H1 (cell line): ENCODE measurements around the gene SPDYE6. TPM values are rescaled to one million over a fixed set of nuclear protein-coding genes. Genes with fewer than 3 reads are reported as not detected.

ENCODE experiments used
- CTCF ChIA-PET: fragments of 300-600 bp; sonication (Branson Sonifier 250); formaldehyde crosslinking; loops from one replicate; lab custom pipeline; 2021; ENCODE audit not compliant: partially characterized antibody; lab: Charles Lee
- POLR2A ChIA-PET: fragments of 300-600 bp; sonication (Branson Sonifier 250); formaldehyde crosslinking; loops from one replicate; lab custom pipeline; 2021; ENCODE audit warnings: inconsistent platforms; ENCODE audit not compliant: partially characterized antibody; lab: Charles Lee
- DNase-seq, 2 experiments: peaks; one replicate each; pipeline versions ENCODE4 v3.0.0 to v3.0.0-alpha.2; 2010 to 2022; ENCODE audit warnings: low spot score in 2 of 2, low read depth in 1 of 2, mixed read lengths in 1 of 2
- FAIRE-seq: peaks from 2 replicates; lab custom pipeline; 2011; peaks lifted over from hg19 to GRCh38; lab: Jason Lieb, UNC
- H2AFZ ChIP-seq: 2 replicates; pipeline ENCODE4 v1.8.1; 2012; ENCODE audit warnings: low read length, inconsistent platforms
- H2AK5ac ChIP-seq: 2 replicates; pipeline ENCODE4 v1.6.1; 2013; ENCODE audit warnings: low read depth, low read length
- H2BK120ac ChIP-seq: replicated peaks from 2 replicates; pipeline ENCODE3; 2013; ENCODE audit warnings: low read depth, low read length, inconsistent platforms
- H2BK12ac ChIP-seq: 2 replicates; pipeline ENCODE4 v1.6.1; 2013; ENCODE audit warnings: low read depth, low read length
- H2BK15ac ChIP-seq: 2 replicates; pipeline ENCODE4 v1.6.1; 2013; ENCODE audit warnings: low read length
- H2BK20ac ChIP-seq: 2 replicates; pipeline ENCODE4 v1.6.1; 2013; ENCODE audit warnings: low read length
- H2BK5ac ChIP-seq: 2 replicates; pipeline ENCODE4 v1.6.1; 2013; ENCODE audit warnings: low read depth, low read length
- H3K14ac ChIP-seq: 2 replicates; pipeline ENCODE4 v1.6.1; 2013; ENCODE audit warnings: inconsistent platforms; ENCODE audit not compliant: insufficient read length
- H3K18ac ChIP-seq: 2 replicates; pipeline ENCODE4 v1.6.1; 2013; ENCODE audit warnings: low read length; ENCODE audit errors: extremely low read depth
- H3K23ac ChIP-seq: 2 replicates; pipeline ENCODE4 v1.6.1; 2013; ENCODE audit warnings: inconsistent platforms; ENCODE audit not compliant: insufficient read length
- H3K23me2 ChIP-seq: 2 replicates; pipeline ENCODE4 v1.6.1; 2013; ENCODE audit warnings: low read depth, low read length
- H3K27ac ChIP-seq: 2 replicates; pipeline ENCODE4 v1.6.1; 2011; ENCODE audit warnings: low read depth, low read length, inconsistent platforms
- H3K27me3 ChIP-seq, 4 experiments: replicated peaks in 1 of 4; 1 replicate in 1 of 4; 2 replicates in 3 of 4; pipeline versions ENCODE4 v1.6.1 to v1.8.1; 2011 to 2013; ENCODE audit warnings: low read length in 3 of 4, mild to moderate bottlenecking in 3 of 4, inconsistent platforms in 2 of 4, mixed read lengths in 2 of 4, moderate library complexity in 1 of 4; ENCODE audit not compliant: control insufficient read depth in 3 of 4, insufficient read depth in 3 of 4; ENCODE audit errors: extremely low read depth in 1 of 4
- H3K36me3 ChIP-seq, 4 experiments: 2 replicates each; pipeline versions ENCODE4 v1.6.1 to v1.8.1; 2011 to 2013; ENCODE audit warnings: mild to moderate bottlenecking in 4 of 4, low read length in 3 of 4, moderate library complexity in 2 of 4, control low read depth in 1 of 4, inconsistent platforms in 1 of 4; ENCODE audit not compliant: insufficient read depth in 4 of 4, control insufficient read depth in 2 of 4
- H3K4ac ChIP-seq: replicated peaks from 2 replicates; pipeline ENCODE3; 2013; ENCODE audit warnings: low read length, low read depth, mixed read lengths, inconsistent platforms; ENCODE audit not compliant: insufficient read length
- H3K4me1 ChIP-seq, 4 experiments: replicated peaks in 1 of 4; 1 replicate in 1 of 4; 2 replicates in 3 of 4; pipeline versions ENCODE4 v1.6.1 to v1.8.1; 2011 to 2013; ENCODE audit warnings: low read length in 3 of 4, inconsistent platforms in 2 of 4, mixed read lengths in 1 of 4; ENCODE audit not compliant: insufficient read depth in 4 of 4, control insufficient read depth in 3 of 4
- H3K4me2 ChIP-seq, 2 experiments: 2 replicates each; pipeline versions ENCODE4 v1.6.1 to v1.8.1; 2011 to 2013; ENCODE audit warnings: low read depth in 2 of 2, low read length in 2 of 2, control low read depth in 1 of 2, inconsistent platforms in 1 of 2, mild to moderate bottlenecking in 1 of 2; ENCODE audit not compliant: insufficient read depth in 1 of 2
- H3K4me3 ChIP-seq, 4 experiments: fragments of 200-600, 300-600 bp in 1 of 4; sonication (generic), shearing (Covaris generic), sonication (Bioruptor Twin) in 1 of 4; 2 replicates each; pipeline versions ENCODE4 v1.5.1 to v1.8.1; 2011 to 2016; ENCODE audit warnings: low read length in 4 of 4, low read depth in 3 of 4, control low read depth in 2 of 4, inconsistent platforms in 2 of 4, mild to moderate bottlenecking in 2 of 4, mixed read lengths in 1 of 4, moderate library complexity in 1 of 4; ENCODE audit not compliant: insufficient read depth in 2 of 4; ENCODE audit errors: extremely low read depth in 1 of 4
- H3K56ac ChIP-seq: replicated peaks from 2 replicates; pipeline ENCODE3; 2013; ENCODE audit warnings: low read depth, mild to moderate bottlenecking, mixed read lengths, low read length, inconsistent platforms; ENCODE audit not compliant: insufficient read length
- H3K79me1 ChIP-seq: 2 replicates; pipeline ENCODE4 v1.6.1; 2013; ENCODE audit warnings: low read depth, low read length, control low read depth
- H3K79me2 ChIP-seq, 2 experiments: 2 replicates each; pipeline versions ENCODE4 v1.6.1 to v1.8.1; 2012 to 2013; ENCODE audit warnings: low read length in 2 of 2, mild to moderate bottlenecking in 2 of 2, inconsistent platforms in 1 of 2; ENCODE audit not compliant: insufficient read depth in 2 of 2, control insufficient read depth in 1 of 2
- H3K9ac ChIP-seq, 4 experiments: replicated peaks in 1 of 4; 1 replicate in 1 of 4; 2 replicates in 3 of 4; pipeline versions ENCODE4 v1.6.1 to v1.8.1; 2011 to 2013; ENCODE audit warnings: low read depth in 3 of 4, low read length in 3 of 4, control low read depth in 2 of 4, mild to moderate bottlenecking in 2 of 4, moderate library complexity in 2 of 4, inconsistent platforms in 1 of 4; ENCODE audit errors: extremely low read depth in 1 of 4
- H3K9me3 ChIP-seq, 2 experiments: 2 replicates each; pipeline versions ENCODE4 v1.6.1 to v1.8.1; 2012 to 2013; ENCODE audit warnings: mild to moderate bottlenecking in 2 of 2, moderate library complexity in 2 of 2, control low read depth in 1 of 2, inconsistent platforms in 1 of 2, low read depth in 1 of 2, low read length in 1 of 2, mixed read lengths in 1 of 2; ENCODE audit not compliant: insufficient read depth in 2 of 2
- H4K20me1 ChIP-seq, 2 experiments: replicated peaks in 1 of 2; 2 replicates each; pipeline versions ENCODE3 to v1.8.1; 2011 to 2013; ENCODE audit warnings: inconsistent platforms in 2 of 2, low read length in 2 of 2, mild to moderate bottlenecking in 1 of 2; ENCODE audit not compliant: insufficient read depth in 2 of 2, control insufficient read depth in 1 of 2
- H4K5ac ChIP-seq: 2 replicates; pipeline ENCODE4 v1.6.1; 2013; ENCODE audit warnings: low read length, low read depth, mixed read lengths, inconsistent platforms; ENCODE audit not compliant: insufficient read length
- H4K8ac ChIP-seq: 2 replicates; pipeline ENCODE4 v1.8.0; 2013; ENCODE audit warnings: mild to moderate bottlenecking, moderate library complexity, low read length, inconsistent platforms; ENCODE audit not compliant: insufficient read depth; ENCODE audit errors: extremely low read depth
- H4K91ac ChIP-seq: replicated peaks from 2 replicates; pipeline ENCODE3; 2013; ENCODE audit warnings: low read length, mixed read lengths, inconsistent platforms; ENCODE audit not compliant: insufficient read length
- CHD2 ChIP-seq: IDR thresholded peaks from 2 replicates; pipeline ENCODE4 v1.6.1; 2012; ENCODE audit warnings: low read length, improper control_type of control experiment
- HDAC2 ChIP-seq, 2 experiments: fragments of 300-600 bp in 1 of 2; sonication (generic) in 1 of 2; IDR thresholded peaks; 2 replicates each; pipeline ENCODE4 v1.6.1; 2011 to 2012; ENCODE audit warnings: low read depth in 2 of 2, low read length in 2 of 2, mild to moderate bottlenecking in 2 of 2, moderate library complexity in 2 of 2, borderline replicate concordance in 1 of 2, inconsistent platforms in 1 of 2
- YY1 ChIP-seq: IDR thresholded peaks from 2 replicates; pipeline ENCODE4 v1.6.1; 2011; ENCODE audit warnings: low read depth, mild to moderate bottlenecking, low read length
- WGBS, 2 experiments: shearing (Covaris generic) in 1 of 2; methylation state at CpG; one replicate each; pipeline versions ENCODE4 v1.1.6 to v1.1.7; 2013 to 2015; ENCODE audit warnings: low lambda C conversion rate in 2 of 2, mixed read lengths in 2 of 2, inconsistent platforms in 1 of 2, low coverage in 1 of 2, missing lambda C conversion rate in 1 of 2; ENCODE audit not compliant: insufficient replicate concordance in 2 of 2, insufficient coverage in 1 of 2, insufficient read length in 1 of 2; ENCODE audit errors: extremely low coverage in 1 of 2, missing lambda C conversion rate in 1 of 2; 5-methylcytosine and 5-hydroxymethylcytosine counted together
- polyA plus RNA-seq, 7 experiments: library from polyadenylated mRNA; depleted of rRNA in 3 of 7; stranded (reverse) in 5 of 7; unstranded in 2 of 7; fragments of >200 nt in 5 of 7; fragments of 200-250 nt in 2 of 7; gene quantifications; 1 replicate in 5 of 7; 2 replicates in 1 of 7; 4 replicates in 1 of 7; pipeline versions ENCODE4 v1.2.1 to v1.2.3, GENCODE V29; 2011 to 2013; ENCODE audit warnings: missing spikeins in 2 of 7, mixed read lengths in 2 of 7
- total RNA-seq: library from RNA; stranded (reverse); fragmentation: NEBNext Ultra II Directional; extraction: Animal tissue kit (Norgen Biotek cat#: 25700); gene quantifications from 2 replicates; pipeline ENCODE4 v1.2.1, GENCODE V29; 2021

The SPDYE6 gene
- total and polyA plus RNA-seq, 2 of the 8 experiments (the other 6 are each of a cell fraction or from before 2014, with no cell fraction given) = not detected

DNA sequence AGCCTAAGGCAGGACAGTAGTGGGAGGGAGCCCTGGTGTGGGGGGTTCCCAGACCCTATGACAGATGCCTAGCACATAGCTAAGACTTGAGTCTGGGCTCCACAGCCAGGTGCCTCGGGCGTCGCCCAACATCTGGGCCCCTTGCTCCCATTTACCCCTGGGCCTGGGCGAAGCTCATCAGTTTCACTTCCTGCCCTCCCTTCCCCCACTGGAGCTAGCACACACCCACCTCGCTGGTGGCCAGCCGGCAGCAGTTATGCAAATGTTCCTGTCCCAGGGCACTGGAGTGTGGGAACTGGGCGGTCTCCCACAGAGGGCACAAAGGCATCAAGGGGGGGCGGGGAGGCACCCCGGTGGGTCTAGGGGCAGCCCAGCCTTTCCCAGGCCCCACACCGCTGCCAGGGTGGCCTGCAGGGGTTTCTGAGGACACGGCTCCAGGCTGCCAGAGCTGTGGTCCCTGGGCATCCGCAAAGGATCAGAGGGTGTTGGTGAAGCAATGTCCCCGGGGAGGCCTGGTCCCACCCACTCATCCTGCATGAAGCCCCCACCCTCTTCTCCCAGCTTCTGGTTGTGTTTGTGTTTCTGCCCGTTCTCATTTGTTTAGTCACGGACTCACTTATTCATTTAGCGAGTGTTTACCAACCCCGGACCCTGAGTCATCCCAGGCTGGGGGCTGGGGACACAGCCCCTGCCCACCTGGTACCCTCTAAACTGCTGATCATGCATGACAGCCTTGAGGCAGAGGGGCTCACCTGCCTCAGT, 49.1 kb downstream of the SPDYE6 start:
- FAIRE-seq = no peak
- Histone ChIP-seq H3K79me2 (no peaks in the 10 kb centered on the region; a peak in 1 of 4 replicates), H3K4me1 (peaks cover 5 to 13% (median 9%) of the 10 kb centered on the region in 4 experiments), H2AFZ (no peak overlapping the region), H3K18ac (no peak overlapping the region), H4K8ac (no peak overlapping the region), H3K14ac (no peak overlapping the region), H3K27ac (no peak overlapping the region), H2BK20ac (0 out of 2 replicates have a peak overlapping the region, but pooled peaks have one; percentile 2), H3K4me2 (peak overlapping the region in 1 of 2 experiments; percentile 53; a peak in 2 of 4 replicates), H4K5ac (no peak overlapping the region), H2BK5ac (peak overlapping the region; percentile 7), H2BK120ac (no peak overlapping the region), H4K91ac (peak overlapping the region; percentile 86), H2AK5ac (peak overlapping the region; percentile 95), H4K20me1 (peaks cover 4 to 5% of the 10 kb centered on the region in 2 experiments), H3K9me3 (no peaks in the 10 kb centered on the region), H2BK15ac (no peak overlapping the region), H3K56ac (no peak overlapping the region), H3K79me1 (no peaks in the 10 kb centered on the region), H3K4ac (no peak overlapping the region), H3K23me2 (no peaks in the 10 kb centered on the region), H3K27me3 (no peaks in the 10 kb centered on the region), H3K4me3 (no peak overlapping the region), H3K23ac (no peak overlapping the region), H3K9ac (no peak overlapping the region), H3K36me3 (peaks cover 0 to 5% (median under 1%) of the 10 kb centered on the region in 4 experiments; a peak in 1 of 8 replicates), H2BK12ac (peak overlapping the region; percentile 60)
- 64% methylated on average over 17 of the region's 17 CpGs; no CpG with 5 or more reads in 1 of the 2 experiments for WGBS, 2 experiments
- peak in 1 of 2 experiments; percentile 47 for DNase-seq
- CTCF ChIA-PET = interaction anchor here (0.6 to 12.9 kb wide), 8 partner anchors 11 to 86 kb away, joined by 3 to 134 read pairs (median 3); no protein-coding TSS in a partner anchor
- 0 out of 2 replicates have a peak, but pooled peaks have one; percentile 40 for TF ChIP-seq CHD2
- TF ChIP-seq YY1 = no peak
- 0 out of 4 replicates have a peak, but pooled peaks of 1 of the 2 experiments have one; percentile 33 for TF ChIP-seq HDAC2 (IDR thresholded peaks at IDR 0.05; ENCODE audit: borderline replicate concordance in 1 of 2, low read depth in 2 of 2, low read length in 2 of 2)
- POLR2A ChIA-PET = interaction anchor here (1.0 to 1.2 kb wide), 3 partner anchors 11 to 89 kb away, joined by 3 to 4 read pairs (median 3); partner anchors contain the start of gene PRKRIP1
